ENCODE results near the gene PIGW.

GRCh38 chr17:36586138-36586537 lies 51.4 kb downstream of the PIGW start:
- TF ChIP-seq CTCF (conservative IDR thresholded peaks at IDR 0.05 in 1 of 2, IDR thresholded peaks at IDR 0.05 in 1 of 2; ENCODE audit: low read depth in 1 of 2, low read length in 2 of 2) (no peak), EZH2 (IDR thresholded peaks at IDR 0.05; ENCODE audit: low read length, missing control alignments) (no peak)
